Caco-2 (cell line): ENCODE measurements around the gene NRIP2. TPM values are rescaled to one million over a fixed set of nuclear protein-coding genes. Genes with fewer than 3 reads are reported as not detected.

Experiments used
- BruUV-seq: library from RNA; stranded (reverse); fragments of 400-500 nt; replicated peaks from 2 replicates; lab custom pipeline; 2021; lab: Mats Ljungman, UMichigan
- CTCF ChIA-PET: fragments of 300-600 bp; sonication (Branson Sonifier 250); formaldehyde crosslinking; loops from one replicate; lab custom pipeline; 2022; ENCODE audit warnings: antibody characterized with exemption; lab: Charles Lee
- POLR2A ChIA-PET: fragments of 300-600 bp; sonication (Branson Sonifier 250); formaldehyde crosslinking; loops from one replicate; lab custom pipeline; 2022; ENCODE audit warnings: antibody characterized with exemption; lab: Charles Lee
- DNase-seq, 2 experiments: peaks; one replicate each; pipeline versions ENCODE4 v3.0.0 to v3.0.0-alpha.2; 2020 to 2022
- H3K27me3 ChIP-seq: replicated peaks from 2 replicates; pipeline ENCODE4 v1.6.0; 2011; ENCODE audit warnings: low read length; ENCODE audit not compliant: control insufficient read depth, insufficient read depth
- H3K36me3 ChIP-seq: 2 replicates; pipeline ENCODE4 v1.5.1; 2011; ENCODE audit warnings: low read length; ENCODE audit not compliant: control insufficient read depth, insufficient read depth
- H3K4me1 ChIP-seq: fragments of 250-450 bp; sonication (Bioruptor Pico); 2 replicates; pipeline ENCODE4 v1.5.1; 2020; ENCODE audit warnings: mild to moderate bottlenecking
- H3K4me3 ChIP-seq: 2 replicates; pipeline ENCODE4 v1.5.1; 2011; ENCODE audit warnings: low read depth, mild to moderate bottlenecking, control low read depth, low read length
- H3K9me3 ChIP-seq: fragments of 250-450 bp; sonication (Bioruptor Pico); 2 replicates; pipeline ENCODE4 v1.5.1; 2020; ENCODE audit warnings: mild to moderate bottlenecking, moderate library complexity
- H3K27ac Mint-ChIP-seq: one replicate; pipeline ENCODE4 v1.8.0; 2022; ENCODE audit warnings: mixed read lengths; ENCODE audit not compliant: unreplicated experiment
- H3K27me3 Mint-ChIP-seq: one replicate; pipeline ENCODE4 v1.8.0; 2022; ENCODE audit warnings: mixed read lengths; ENCODE audit not compliant: insufficient read depth, unreplicated experiment
- H3K36me3 Mint-ChIP-seq: one replicate; pipeline ENCODE4 v1.8.0; 2022; ENCODE audit warnings: mild to moderate bottlenecking, mixed read lengths; ENCODE audit not compliant: insufficient read depth, unreplicated experiment
- H3K4me1 Mint-ChIP-seq: one replicate; pipeline ENCODE4 v1.8.0; 2022; ENCODE audit warnings: low read depth, mixed read lengths; ENCODE audit not compliant: unreplicated experiment
- H3K4me3 Mint-ChIP-seq: one replicate; pipeline ENCODE4 v1.8.0; 2022; ENCODE audit warnings: mild to moderate bottlenecking, moderate library complexity, mixed read lengths; ENCODE audit not compliant: unreplicated experiment
- H3K9me3 Mint-ChIP-seq: one replicate; pipeline ENCODE4 v1.8.0; 2022; ENCODE audit warnings: mixed read lengths; ENCODE audit not compliant: unreplicated experiment
- CTCF ChIP-seq, 2 experiments: fragments of 200-600 bp in 1 of 2; IDR thresholded peaks; 1 replicate in 1 of 2; 2 replicates in 1 of 2; pipeline versions ENCODE4 v1.5.1 to v1.8.0; 2011 to 2022; ENCODE audit warnings: antibody characterized with exemption in 1 of 2, control low read depth in 1 of 2, inconsistent platforms in 1 of 2, low read depth in 1 of 2, low read length in 1 of 2, mild to moderate bottlenecking in 1 of 2, moderate library complexity in 1 of 2; ENCODE audit not compliant: insufficient read depth in 1 of 2, severe bottlenecking in 1 of 2, unreplicated experiment in 1 of 2
- intact Hi-C: fragments of 100-400 bp; cut with micrococcal nuclease; formaldehyde crosslinking; loops from one replicate; pipeline ENCODE4 v1.10.0; 2022; ENCODE audit not compliant: unreplicated experiment
- total RNA-seq: library from RNA; stranded (reverse); gene quantifications from 2 replicates; pipeline ENCODE4 v1.2.3, GENCODE V29; 2022

Gene NRIP2
- total RNA-seq, 1 experiment from 2014 or later, result not detected

- H3K36me3 ChIP-seq, result no peaks in the 10 kb centered on the region
- Mint-ChIP-seq H3K27ac (no peak overlapping the region), H3K27me3 (peaks cover 5% of the 10 kb centered on the region), H3K9me3 (no peaks in the 10 kb centered on the region), H3K4me1 (no peaks in the 10 kb centered on the region), H3K4me3 (no peak overlapping the region), H3K36me3 (peaks cover 3% of the 10 kb centered on the region)
- H3K4me3 ChIP-seq, result no peak overlapping the region
- no TSS peak for BruUV-seq
- no peaks in the 10 kb centered on the region for H3K27me3 ChIP-seq
- no peak for DNase-seq
- H3K4me1 ChIP-seq, result no peaks in the 10 kb centered on the region
- ChIA-PET CTCF (interaction anchor here (1.1 to 2.1 kb wide), 2 partner anchors 198 to 205 kb away, joined by 3 to 6 read pairs; no protein-coding TSS in a partner anchor), POLR2A (no interaction called here)
- TF ChIP-seq CTCF (IDR thresholded peaks at IDR 0.05; ENCODE audit: insufficient read depth in 1 of 2, low read depth in 1 of 2, low read length in 1 of 2, severe bottlenecking in 1 of 2, unreplicated experiment in 1 of 2), result no peak
- intact Hi-C loops, result no loop called here
- no peaks in the 10 kb centered on the region; the same call in 1 of the 2 replicates for H3K9me3 ChIP-seq
Measured at GRCh38 chr12:2836574-2836973, 1.7 kb upstream of the NRIP2 start.

- H3K4me1 ChIP-seq, result no peaks in the 10 kb centered on the region
- no peaks in the 10 kb centered on the region for H3K36me3 ChIP-seq
- H3K27me3 Mint-ChIP-seq, result peaks cover 5% of the 10 kb centered on the region
- ChIA-PET POLR2A (no interaction called here), CTCF (interaction anchor here (1.1 kb wide), 1 partner anchor 198 kb away, joined by 3 read pairs; no protein-coding TSS in a partner anchor)
- intact Hi-C loops, result no loop called here
- no peak overlapping the region for H3K4me3 ChIP-seq
- BruUV-seq, result no TSS peak
- H3K9me3 ChIP-seq, result no peaks in the 10 kb centered on the region; the same call in 1 of the 2 replicates
- no peaks in the 10 kb centered on the region for H3K27me3 ChIP-seq
- no peak for TF ChIP-seq CTCF (IDR thresholded peaks at IDR 0.05; ENCODE audit: insufficient read depth in 1 of 2, low read depth in 1 of 2, low read length in 1 of 2, severe bottlenecking in 1 of 2, unreplicated experiment in 1 of 2)
- H3K36me3 Mint-ChIP-seq, result peaks cover 5% of the 10 kb centered on the region
- no peak for DNase-seq
- no peak overlapping the region for H3K27ac Mint-ChIP-seq
- H3K9me3 Mint-ChIP-seq, result no peaks in the 10 kb centered on the region
- H3K4me3 Mint-ChIP-seq, result no peak overlapping the region
- no peaks in the 10 kb centered on the region for H3K4me1 Mint-ChIP-seq
Measured at GRCh38 chr12:2835691-2836403, 1.0 kb upstream of the NRIP2 start.

GRCh38 chr12:2833810-2834209 is 1.0 kb downstream of the NRIP2 start:
- no peaks in the 10 kb centered on the region for H3K4me1 ChIP-seq
- Mint-ChIP-seq H3K9me3 (no peaks in the 10 kb centered on the region), H3K36me3 (peaks cover 10% of the 10 kb centered on the region), H3K4me3 (no peak overlapping the region), H3K4me1 (no peaks in the 10 kb centered on the region), H3K27ac (no peak overlapping the region), H3K27me3 (peaks cover 5% of the 10 kb centered on the region)
- no peak overlapping the region for H3K4me3 ChIP-seq
- H3K36me3 ChIP-seq, result no peaks in the 10 kb centered on the region
- intact Hi-C loops, result no loop called here
- CTCF ChIA-PET, result interaction anchor here (0.8 to 1.7 kb wide), 2 partner anchors 12 to 52 kb away, joined by 3 to 10 read pairs; no protein-coding TSS in a partner anchor
- H3K9me3 ChIP-seq, result no peaks in the 10 kb centered on the region
- no peaks in the 10 kb centered on the region for H3K27me3 ChIP-seq
- no peak for DNase-seq
- TF ChIP-seq CTCF (IDR thresholded peaks at IDR 0.05; ENCODE audit: insufficient read depth in 1 of 2, low read depth in 1 of 2, low read length in 1 of 2, severe bottlenecking in 1 of 2, unreplicated experiment in 1 of 2), result no peak
- POLR2A ChIA-PET, result interaction anchor here (0.6 to 1.2 kb wide), 2 partner anchors 20 to 120 kb away, joined by 5 to 13 read pairs; no protein-coding TSS in a partner anchor
- BruUV-seq, result no TSS peak
